ENCODE results near the gene ASTN2.

Gene ASTN2

DNA sequence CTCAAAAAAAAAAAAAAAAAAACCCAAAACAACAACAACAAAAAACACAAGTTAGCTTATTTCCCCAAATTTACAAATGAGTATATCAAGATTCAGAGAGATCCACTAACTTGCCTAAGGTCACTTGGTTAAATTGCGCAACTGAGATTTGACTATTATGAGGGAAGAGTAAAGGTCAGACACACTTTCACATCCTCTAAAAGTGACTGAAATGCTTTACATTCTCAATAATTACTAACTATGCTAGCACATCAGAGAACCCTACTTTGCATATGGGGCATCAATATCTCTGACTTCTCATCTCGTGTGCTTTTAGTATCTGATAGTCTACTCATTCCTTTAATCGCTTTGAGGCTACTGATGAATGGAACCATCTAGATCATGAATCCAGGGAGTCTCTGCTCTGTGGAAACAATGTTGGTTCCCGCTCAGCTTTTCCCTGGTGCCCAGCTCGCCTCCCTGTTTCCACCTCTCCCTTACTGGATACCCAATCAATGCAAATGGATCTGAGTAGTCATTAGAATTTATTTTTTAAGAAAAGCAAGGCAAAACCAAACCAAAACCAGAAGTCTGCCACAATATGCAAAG, 909.9 kb downstream of the ASTN2 start:
- no peak for DNase-seq (ENCODE audit: low read depth)

DNA sequence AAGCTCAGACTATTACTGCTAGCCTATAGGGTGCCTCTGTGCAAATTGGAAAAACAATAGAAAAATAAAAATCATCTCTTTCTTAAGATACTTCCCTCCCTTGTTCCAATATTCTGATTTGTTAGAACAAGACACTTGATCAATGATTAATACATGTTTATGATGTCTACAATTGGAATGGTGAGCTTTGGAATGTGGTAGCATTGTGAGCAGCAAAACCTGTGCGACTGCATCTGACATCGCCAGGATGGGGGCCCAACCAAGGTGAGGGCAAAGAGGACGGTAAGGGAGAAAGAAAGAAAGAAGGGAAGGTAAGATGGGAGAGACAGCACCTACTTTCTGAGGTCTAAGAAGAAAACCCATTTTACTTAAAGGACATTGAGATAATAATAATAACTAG, 910.8 kb downstream of the ASTN2 start:
- no peak for DNase-seq (ENCODE audit: low read depth)

DNA sequence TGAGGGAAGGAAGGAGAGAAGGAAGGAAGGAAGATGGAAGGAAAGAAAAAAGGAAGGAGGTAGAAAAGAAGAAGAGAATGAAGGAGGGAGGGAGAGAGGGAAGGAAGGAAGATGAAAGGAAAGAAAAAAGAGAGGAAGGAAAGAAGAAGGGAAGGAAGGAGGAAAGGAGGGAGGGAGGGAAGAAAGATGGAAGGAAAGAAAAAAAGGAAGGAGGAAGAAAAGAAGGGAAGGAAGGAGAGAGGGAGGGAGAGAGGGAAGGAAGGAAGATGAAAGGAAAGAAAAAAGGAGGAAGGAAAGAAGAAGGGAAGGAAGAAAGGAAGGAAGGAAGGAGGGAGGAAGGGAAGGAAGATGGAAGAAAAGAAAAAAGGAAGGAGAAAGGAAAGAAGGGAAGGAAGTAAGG, 912.1 kb downstream of the ASTN2 start:
- no peak for DNase-seq (ENCODE audit: low read depth)

DNA sequence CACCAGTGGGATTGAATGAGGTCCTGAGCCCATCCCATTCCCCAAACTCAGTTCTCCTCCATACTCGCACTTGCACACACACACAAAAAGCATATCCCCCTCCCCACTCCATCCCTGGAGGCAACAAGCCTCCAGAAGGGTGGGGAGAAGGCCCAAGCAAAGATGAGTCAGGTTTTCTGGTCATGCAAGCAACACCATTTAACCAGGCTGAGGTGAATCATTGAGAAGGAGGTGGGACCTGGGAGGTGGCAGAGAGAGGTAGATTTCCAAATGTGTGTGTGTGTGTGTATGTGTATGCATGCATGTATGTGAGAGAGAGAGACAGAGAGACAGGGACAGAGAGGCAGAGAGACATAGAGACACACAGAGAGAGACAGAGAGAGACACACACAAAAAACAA, 913.0 kb downstream of the ASTN2 start:
- no peak for DNase-seq (ENCODE audit: low read depth)

DNA sequence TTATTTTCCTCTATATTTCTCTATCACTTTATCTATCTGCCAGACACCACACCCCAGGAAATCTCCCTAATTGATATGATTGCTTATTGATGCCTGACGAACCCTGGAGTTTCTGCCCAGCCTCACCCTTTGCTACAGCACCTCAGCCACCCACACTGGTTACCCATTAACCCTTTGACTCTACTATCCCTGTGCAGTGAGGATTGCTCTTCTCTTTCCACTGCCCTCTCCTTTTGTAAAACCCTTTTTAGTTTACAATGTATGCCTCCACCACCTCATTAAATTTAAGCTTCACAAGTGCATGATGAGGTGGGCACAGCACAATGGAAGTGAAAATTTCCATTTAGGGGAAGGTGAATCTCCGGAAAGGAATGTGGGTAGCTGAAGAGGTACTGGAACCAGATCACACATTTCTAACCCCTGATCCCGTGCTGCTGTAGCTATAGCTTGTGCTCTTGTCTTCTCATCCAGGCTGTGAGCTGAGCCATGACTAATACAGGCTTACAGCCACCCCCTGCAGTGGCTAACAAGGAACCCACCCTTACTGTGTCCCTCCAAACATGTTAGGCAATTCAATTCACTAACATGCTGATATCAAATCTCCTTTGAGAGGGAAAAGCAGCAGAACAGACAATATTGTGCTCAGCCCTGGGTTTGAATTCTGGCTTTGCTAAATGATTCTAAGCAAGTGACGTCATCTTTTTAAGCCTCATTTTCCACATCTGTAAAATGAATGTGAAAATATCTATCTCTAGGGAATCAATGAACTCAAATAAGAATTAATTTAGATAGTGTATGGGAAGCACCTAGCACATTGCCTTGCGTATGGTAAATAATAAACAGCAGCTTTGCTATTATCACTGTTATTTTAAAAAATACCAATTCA, 914.6 kb downstream of the ASTN2 start:
- DNase-seq (ENCODE audit: low read depth): no peak

DNA sequence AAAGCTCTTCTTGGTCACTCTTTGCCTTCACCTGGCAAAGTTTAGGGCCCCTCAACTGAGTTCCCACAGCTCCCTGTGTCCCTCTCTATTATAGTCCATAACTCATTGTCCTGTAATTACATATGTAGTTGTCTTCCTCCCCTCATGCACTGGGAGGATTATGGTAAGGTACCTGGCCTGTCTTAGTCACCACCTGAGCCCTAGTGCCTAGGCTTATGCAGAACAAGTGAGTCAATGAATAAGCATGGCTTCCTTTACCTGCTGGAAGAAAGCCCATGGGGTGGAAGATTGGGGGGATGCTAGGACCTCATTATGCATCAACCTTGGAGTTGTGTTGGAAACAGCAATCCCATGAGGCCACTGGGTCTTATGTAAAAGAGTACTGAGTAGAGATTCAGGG, 915.4 kb downstream of the ASTN2 start:
- DNase-seq (ENCODE audit: low read depth): no peak

DNA sequence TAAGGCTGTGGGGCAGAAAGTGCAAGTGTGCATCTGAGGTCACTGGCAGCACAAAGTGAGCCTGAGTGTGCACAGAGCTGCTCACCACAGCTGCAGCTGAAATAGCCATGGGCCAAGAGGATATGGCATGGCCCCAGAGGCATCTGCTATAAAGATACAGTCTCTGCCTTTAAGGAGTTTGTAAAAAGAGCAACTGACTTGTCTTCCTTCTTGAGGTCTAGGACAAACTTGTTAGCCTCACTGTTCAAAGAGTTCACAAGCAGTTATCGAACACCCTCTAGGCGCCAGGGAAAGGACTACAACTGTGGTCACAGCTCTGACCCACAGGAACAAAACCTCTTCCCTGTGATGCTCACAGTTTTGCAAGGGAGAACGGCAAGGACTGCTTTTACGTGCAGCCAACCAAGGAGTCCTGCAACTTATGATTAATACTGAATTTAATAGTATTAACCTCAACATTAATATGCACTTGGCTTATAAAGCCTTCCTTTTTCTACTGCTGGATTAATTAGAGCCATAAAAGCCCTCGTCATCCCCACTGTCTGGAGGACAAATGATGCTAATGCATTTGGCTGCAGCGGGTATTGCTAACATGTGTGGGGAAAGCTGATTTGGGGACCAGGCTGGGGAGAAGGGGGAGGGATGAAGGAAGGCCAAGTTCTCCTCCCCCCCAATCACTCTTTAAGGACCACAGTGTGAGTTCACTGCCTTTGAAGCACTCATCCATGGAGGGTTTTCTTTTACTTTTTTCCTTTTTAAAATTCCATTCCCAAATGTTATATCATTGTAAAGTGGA, 917.6 kb downstream of the ASTN2 start:
- DNase-seq (ENCODE audit: low read depth): no peak

DNA sequence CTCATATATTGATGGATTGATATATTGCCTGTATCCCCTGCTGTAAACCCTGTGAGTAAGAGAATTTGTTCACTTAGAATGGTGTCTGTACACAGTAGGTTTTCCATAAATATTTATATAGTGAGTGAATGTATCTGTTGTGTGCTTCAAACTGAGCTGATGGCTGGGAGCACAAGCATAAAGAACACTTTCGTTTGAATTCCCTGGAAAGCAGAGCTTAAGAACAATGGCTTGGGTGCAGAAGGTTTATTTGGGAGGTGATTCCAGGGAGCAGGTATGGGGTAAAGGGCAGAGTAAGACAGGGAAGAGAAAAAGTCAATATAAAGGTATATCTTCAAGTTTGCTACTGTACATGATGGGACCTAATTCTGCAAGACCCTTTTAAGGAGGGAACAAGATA, 918.7 kb downstream of the ASTN2 start:
- DNase-seq (ENCODE audit: low read depth): no peak

DNA sequence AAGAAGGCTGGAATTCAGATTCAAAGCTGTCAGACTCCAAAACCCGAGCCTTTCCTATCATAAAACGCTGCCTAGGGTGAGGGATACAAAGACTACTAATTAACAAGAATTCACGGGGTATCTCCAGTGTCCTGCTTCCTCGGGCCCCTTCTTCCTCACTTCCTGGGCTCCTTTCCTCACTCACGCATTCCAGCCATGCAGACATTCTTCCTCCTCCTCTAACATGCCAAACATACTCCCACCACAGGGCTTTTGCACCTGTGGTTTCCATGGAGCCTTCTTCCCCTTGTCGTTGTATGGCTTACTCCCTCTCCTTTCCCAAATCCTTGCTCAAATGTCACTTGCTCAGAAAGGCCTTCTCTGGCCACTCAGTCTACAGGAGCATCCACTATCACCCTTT, 919.1 kb downstream of the ASTN2 start:
- DNase-seq (ENCODE audit: low read depth): no peak

DNA sequence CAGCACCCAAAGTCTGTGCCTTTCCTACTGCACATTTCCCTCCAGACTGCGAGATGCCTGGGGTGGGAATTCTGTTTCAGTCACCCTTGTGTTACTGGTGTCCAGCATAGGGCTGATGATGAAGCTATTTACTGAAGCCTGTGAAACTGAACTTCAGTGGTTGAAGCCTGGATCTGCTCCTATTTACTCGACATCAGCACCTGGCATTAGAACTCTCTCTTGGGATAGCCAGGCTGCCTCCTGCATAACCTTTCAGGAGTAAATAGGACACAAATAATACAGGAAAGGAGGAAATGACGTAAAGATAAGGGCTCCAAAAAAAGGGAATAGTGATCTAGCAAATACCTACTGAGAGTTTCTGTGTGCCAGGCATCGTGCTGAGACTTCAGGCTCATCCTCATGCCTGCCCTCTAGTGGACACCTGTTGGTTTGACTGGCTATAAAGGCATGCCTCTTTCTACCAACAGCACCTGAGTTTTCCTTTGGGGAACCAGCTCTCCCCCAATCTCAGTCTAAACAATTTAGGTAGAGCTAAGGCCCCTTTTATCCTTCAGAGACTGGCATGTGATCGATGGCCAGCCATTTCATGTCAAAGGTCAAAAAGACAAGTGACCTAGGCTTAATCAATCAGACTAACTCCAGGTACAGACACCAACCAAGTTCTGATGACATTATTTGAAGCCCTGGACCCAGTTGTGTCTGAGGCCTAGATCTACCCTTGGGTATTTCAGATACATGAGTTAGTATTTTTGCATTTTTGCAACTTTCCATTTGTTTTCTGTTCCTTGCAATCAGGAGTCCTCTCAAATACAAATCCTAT, 919.8 kb downstream of the ASTN2 start:
- no peak for DNase-seq (ENCODE audit: low read depth)

DNA sequence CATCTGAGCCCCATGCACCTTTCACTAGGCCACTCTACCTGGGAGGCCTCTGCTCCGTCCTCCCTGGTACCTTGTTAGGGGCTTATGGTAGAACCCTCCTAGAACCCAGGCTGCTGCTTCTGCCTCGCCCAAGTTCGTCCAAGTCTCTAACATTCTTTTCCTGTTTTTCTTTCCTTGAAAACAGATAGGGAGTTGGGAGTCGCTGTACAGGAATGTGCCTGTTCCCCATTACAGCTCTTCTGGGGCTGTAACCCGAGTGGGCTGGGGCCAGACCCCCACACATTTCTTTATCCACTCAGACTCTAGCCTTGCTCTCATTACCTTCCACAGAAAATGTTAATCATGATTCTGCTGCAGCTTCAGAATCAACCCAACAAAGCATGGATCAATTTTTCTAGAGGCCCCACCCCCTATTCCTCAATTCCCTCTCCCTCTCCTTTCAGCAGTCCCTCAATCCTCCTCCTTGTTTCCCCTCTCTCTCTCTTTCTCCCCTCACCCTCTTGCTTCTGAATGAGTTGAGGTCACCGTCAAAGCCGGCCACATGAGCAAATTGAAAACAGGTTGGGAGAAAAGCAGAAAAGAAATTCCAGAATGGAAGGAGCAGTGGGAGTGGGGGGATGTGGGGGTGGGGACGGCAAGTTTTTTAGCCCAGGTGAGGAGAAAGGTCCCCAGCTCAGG, 921.5 kb downstream of the ASTN2 start:
- DNase-seq (ENCODE audit: low read depth): no peak

DNA sequence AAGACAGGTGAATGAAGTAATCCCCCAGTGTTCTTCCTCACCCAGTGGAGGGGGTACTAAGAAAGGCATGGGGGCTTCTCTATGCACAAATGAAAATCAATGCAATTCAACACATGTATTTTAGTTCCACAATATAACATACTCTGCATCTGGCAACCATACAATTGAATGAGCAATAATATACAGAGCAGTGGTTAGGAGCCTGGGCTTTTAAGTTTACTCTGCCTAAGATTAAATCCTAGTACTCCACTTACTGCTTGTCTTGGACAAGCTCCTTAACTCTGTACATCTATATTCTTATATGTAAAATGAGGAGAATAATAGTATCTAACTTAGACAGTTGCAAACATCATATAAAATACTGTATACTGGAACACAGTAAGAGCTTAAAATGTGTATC, 923.2 kb downstream of the ASTN2 start:
- no peak for DNase-seq (ENCODE audit: low read depth)

DNA sequence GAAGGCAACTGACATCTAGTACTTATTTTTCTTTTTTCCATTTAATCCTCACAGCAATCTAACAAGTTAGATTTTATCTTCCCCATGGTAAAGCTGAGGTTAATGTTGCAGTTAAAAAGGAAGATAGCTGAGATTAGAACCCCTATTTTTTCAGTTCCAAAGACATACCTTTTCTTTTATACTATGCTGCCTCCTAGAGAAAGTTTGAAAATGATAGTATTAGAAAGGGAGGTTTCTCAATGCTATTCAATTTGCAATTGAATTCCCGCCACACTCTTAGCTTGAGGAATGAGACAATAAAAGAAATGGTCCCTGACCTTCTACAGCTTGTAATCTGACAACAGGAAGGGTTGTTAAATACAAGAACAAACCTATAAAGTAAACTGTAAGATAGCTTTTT, 923.6 kb downstream of the ASTN2 start:
- DNase-seq (ENCODE audit: low read depth): no peak

DNA sequence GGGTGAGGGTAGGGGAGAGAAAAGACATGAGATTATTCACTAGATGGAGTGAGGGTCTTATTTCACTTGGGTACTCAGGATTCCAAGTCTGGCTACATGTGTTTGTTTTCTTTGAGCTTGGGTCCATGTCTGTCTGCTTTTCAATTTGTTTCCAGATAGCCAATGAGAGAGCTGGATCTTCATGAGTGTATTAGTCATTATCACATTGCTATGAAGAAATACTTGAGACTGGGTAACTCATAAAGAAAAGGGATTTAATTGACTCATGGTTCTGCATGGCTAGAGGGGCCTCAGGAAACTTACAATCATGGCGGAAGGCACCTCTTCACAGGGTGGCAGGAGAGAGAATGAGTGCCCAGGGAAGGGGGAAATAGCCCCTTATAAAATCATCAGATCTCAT, 924.5 kb downstream of the ASTN2 start:
- no peak for DNase-seq (ENCODE audit: low read depth)

DNA sequence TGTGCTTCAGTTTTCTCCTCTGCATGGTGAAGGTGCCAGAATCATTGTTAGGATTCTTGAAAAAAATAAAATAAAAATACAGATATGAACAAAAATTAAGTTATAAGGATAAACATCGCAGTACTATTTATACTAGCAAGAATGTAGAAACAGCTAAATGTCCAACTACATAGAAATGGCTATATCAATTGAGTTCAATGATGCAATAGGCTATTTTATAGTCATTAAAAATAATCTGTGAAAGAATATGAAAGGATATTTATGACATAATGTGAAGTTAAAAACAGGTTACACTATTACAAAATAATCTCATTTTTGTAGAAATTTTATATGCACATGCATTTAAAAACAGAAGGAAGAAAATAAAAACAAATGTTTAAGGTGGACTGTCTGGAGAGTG, 926.5 kb downstream of the ASTN2 start:
- no peak for DNase-seq (ENCODE audit: low read depth)

DNA sequence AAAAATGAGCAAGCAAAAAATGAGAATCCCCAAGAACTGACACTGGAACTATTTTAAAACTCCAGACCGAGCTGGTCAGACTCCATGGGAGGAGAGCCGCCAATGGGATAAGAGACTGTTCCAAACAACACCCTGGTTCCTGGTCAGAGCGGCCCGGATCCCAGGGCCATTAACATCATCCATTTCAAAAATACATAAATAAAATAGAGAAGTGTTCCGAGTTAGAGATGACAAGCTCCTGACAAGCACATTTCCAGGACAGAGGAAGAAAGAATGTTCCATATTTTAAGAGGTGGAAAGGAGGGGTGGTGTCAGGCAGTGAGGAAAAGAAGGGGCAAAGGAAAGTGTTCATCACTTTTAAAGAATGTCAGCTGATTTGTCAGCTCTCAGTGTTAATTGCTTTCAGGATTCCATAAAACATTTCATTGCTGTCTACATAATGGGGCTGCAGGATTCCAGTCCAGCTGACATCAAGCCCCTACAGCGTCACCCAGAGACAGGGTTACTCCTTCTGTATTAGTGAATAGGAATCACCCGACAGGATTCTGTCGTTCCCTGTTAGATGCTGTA, 930.3 kb downstream of the ASTN2 start:
- no peak for DNase-seq (ENCODE audit: low read depth)

DNA sequence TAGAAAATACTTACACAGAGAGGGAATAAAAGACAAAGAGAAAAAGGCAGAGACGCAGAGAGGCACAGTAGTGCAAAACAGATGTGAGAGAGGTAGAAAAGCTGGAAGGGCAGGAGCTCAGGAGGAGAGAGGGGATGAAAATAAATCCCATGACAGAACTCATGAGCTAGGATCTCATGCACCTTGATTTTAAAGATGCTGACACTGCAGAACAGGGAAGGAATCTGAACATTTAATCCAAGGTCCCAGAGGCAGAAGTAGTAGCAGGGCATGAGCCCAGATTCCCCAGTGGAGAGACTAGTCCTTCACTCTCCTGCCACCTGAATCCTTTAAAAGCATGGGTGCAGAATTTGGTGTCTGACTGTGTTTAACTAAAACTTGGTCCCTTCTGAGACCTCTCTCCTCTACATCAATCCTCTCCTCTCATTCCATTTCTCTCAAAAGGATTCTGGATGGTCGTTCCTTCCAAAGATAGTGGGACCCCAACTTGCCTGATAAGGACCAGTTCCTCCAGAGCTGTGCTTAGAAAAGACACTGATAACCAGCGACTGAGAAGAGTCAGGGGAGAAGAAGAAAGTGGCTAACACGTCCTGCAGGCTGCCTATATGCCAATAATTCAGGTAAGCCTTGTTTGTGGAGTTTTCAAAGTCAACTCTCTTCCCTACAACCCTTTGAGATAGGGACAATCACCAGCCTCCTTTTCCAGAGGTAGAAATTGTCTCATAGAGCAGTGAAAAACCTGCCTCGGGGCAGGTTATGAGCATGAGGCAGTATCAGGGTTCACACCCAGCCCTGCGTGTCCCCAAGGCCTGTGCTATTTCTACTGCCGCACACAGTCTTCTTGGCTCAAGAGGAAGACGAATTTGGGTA, 931.0 kb downstream of the ASTN2 start:
- DNase-seq (ENCODE audit: low read depth): no peak

DNA sequence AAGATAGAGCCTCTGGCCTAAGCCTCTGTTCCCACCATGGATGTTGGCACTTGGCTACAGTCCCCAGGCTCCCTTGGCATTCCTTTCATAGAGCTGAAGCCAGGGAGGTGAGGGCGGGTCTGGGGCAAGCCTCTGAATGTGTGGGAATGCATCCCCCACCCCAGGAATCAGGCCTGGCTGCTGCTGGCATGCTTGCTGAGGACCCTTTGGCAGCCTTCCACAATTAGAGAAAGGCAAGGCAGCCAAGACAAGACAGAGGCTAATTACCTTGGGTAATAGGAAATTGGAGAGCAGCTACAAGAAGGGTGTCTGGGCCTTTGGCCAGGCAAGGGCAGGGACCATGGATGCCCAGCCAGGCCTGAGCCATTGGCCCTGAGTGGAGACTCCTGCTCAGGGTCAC, 932.1 kb downstream of the ASTN2 start:
- no peak for DNase-seq (ENCODE audit: low read depth)

DNA sequence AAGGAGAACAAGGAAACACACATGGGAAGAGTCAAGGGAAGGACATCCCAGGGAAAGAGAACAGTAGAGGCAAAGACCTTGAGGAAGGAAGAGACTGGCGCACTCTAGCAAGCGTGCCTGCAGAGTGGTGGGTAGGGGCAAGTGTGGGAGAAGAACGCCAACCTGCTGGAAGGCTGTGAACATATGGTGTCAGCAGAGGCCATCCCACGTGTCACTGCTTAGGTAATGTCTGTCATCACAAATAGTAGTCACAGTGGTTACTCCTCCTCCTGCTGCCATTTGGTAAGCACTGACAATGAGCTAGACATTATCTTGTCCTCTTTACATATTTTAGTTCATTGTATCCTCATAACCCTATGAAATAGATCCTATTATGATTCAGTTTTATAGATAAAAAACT, 934.2 kb downstream of the ASTN2 start:
- no peak for DNase-seq (ENCODE audit: low read depth)

DNA sequence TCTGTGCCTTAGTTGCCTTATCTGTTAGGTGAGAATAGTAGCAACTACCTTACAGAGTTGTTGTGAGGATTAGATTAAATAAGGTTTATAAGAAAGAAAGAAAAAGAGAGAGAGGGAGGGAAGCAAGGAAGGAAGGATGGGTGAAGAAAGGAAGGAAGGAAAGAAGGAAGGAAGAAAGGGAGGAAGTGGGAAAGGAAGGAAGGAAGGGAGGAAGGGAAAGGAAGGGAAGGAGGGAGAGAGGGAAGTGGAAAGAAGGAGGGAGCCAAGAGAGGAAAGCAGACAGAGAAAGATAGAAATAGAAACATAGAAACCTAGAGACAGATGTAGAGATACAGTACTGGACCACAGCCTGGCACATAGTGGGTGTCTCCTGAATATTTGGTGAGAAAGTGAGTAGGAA, 934.9 kb downstream of the ASTN2 start:
- no peak for DNase-seq (ENCODE audit: low read depth)

All from stimulated activated CD8-positive, alpha-beta memory T cell treated with anti-CD3 and anti-CD28 coated beads, Interleukin-12 subunit alpha, Interleukin-12 subunit beta, amount 100 ng/mL, for 4 hours (primary cell).